ENCODE results near the gene NRG3.
A peak's percentile ranks its signal among the peaks of the same experiment; 100 is the strongest.
"Not testable (repeated sequence)": the region's sequence is repeated elsewhere in the genome, so short reads cannot be mapped to it uniquely, and the experiment has no call there.

The NRG3 gene

DNA sequence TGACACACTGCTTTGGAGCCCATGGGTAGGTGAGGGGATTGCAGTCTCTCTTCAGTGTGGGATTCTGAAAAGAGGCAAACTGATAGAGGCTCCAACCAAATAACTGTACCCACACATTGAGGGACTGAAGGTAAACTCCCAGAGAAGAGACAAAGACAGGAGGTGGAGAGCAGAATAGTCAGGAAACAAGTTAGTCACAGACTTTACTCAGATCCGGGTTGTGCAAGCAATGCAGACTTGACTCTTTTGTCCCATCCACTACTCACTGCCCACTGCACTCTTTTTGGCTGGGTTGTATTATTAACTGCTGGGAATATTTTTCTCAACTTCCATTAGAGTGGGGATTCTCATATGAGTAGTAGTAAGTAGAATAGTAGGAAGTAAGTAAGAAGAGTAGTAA lies 152.7 kb downstream of the NRG3 start:
- no peak for DNase-seq (ENCODE audit: low read depth)
- TF ChIP-seq, protein P1, sequence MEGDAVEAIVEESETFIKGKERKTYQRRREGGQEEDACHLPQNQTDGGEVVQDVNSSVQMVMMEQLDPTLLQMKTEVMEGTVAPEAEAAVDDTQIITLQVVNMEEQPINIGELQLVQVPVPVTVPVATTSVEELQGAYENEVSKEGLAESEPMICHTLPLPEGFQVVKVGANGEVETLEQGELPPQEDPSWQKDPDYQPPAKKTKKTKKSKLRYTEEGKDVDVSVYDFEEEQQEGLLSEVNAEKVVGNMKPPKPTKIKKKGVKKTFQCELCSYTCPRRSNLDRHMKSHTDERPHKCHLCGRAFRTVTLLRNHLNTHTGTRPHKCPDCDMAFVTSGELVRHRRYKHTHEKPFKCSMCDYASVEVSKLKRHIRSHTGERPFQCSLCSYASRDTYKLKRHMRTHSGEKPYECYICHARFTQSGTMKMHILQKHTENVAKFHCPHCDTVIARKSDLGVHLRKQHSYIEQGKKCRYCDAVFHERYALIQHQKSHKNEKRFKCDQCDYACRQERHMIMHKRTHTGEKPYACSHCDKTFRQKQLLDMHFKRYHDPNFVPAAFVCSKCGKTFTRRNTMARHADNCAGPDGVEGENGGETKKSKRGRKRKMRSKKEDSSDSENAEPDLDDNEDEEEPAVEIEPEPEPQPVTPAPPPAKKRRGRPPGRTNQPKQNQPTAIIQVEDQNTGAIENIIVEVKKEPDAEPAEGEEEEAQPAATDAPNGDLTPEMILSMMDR (conservative IDR thresholded peaks at IDR 0.05; ENCODE audit: low read depth, low read length) = no peak
- H3K4me3 ChIP-seq (ENCODE audit: low read depth, low read length) = no peak overlapping the region

DNA sequence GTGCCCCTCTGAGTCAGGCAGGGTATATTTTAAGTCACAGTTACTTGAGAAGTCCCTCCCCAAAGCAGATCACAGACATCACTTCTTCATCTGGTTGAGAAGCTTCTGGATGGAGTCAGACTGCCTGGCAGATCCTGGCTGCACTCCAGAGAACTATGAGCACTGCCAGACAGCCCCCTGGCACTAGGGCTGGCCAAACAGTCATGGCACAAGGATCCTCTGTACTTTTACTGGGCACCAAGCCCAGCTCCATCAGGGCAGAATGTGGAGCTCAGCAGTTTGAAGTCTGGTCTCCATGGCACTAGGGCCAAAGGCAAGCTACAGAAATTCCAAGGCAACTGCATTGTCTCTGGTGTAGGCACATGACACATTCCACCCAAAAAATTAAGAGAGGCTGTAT lies 162.1 kb downstream of the NRG3 start:
- no peak for DNase-seq (ENCODE audit: low read depth)
- TF ChIP-seq, protein P1 (conservative IDR thresholded peaks at IDR 0.05; ENCODE audit: low read depth, low read length) = no peak
- H3K4me3 ChIP-seq (ENCODE audit: low read depth, low read length) = no peak overlapping the region

DNA sequence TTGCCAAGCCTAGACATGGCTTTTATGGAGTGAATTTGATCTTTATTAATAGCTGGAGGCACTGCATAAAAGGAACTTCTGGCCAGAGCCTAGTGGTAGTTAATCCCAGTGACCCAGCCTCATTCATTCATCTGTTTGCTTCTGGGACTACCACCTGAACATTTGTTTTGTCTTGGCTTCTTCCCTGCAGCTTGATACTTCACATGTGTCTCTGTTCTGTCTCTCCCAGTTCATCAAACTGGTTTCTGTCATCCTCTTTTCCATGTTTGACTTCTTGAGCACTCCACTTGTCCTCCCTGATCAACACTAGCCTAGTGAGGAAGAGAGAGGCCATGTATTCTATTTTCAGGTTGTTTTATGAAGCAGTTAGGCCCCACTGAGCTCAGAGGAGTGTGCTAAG lies 163.6 kb downstream of the NRG3 start:
- TF ChIP-seq, protein P1 (conservative IDR thresholded peaks at IDR 0.05; ENCODE audit: low read depth, low read length) = no peak
- no peak overlapping the region for H3K4me3 ChIP-seq (ENCODE audit: low read depth, low read length)
- no peak for DNase-seq (ENCODE audit: low read depth)

DNA sequence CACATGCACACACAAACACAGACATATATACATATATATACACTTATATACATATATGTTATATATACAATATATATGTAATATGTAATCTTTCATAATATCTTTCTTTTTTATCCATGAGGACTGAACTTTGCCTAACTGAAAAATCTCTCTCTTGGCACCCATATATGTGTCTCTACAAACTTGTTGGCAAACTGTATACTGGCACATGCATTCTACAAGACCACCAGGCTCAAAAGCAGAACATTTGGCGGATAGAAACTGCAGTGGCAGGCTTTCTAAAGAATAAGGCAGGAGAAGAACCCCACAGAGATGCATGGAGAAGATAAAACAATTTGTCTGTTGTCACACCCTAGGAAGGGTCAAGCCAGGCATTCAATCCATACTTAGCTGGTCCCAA lies 165.3 kb downstream of the NRG3 start:
- TF ChIP-seq, protein P1 (conservative IDR thresholded peaks at IDR 0.05; ENCODE audit: low read depth, low read length) = no peak
- no peak overlapping the region for H3K4me3 ChIP-seq (ENCODE audit: low read depth, low read length)
- DNase-seq (ENCODE audit: low read depth) = no peak

DNA sequence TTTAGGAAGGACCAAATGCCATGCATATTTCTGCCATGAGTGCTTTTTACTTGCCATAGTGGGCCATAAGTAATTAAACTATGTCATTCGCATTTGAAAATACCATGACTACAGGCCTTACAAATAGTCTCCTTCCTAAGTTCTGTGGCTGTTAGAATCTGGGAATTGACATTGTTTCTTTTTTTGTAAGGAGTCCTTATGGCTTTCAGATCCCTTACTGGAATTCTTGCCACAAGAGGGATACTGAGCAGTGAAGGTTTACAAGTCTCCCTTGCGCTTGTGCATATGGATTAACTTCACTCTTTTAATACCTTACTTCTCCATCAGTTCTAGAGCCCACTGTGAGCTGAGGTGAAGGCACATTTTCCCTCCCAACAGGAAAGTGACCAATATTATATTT lies 166.0 kb downstream of the NRG3 start:
- DNase-seq (ENCODE audit: low read depth) = peak; percentile 1
- no peak overlapping the region for H3K4me3 ChIP-seq (ENCODE audit: low read depth, low read length)
- TF ChIP-seq, protein P1 (conservative IDR thresholded peaks at IDR 0.05; ENCODE audit: low read depth, low read length) = no peak

DNA sequence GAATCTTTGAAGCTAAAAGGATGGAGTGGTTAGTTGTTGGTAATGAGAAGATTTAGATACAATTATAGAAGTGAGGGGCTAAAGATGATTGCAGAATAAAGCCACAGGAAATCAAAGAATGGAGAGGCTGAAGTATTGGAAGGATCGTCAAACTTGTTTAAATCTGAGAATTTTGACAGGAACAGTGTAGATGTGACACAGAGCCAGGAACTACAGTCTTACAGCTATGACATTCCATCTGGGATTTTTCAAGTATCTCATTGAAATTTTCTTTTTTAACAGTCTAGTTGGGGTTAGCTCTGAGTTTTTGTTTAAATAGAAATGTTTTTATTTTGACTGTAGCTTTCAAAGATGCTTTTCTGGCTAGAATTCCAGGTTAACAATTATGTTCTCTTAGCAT lies 181.4 kb downstream of the NRG3 start:
- TF ChIP-seq, protein P1 (conservative IDR thresholded peaks at IDR 0.05; ENCODE audit: low read depth, low read length) = no peak
- H3K4me3 ChIP-seq (ENCODE audit: low read depth, low read length) = no peak overlapping the region
- no peak for DNase-seq (ENCODE audit: low read depth)

DNA sequence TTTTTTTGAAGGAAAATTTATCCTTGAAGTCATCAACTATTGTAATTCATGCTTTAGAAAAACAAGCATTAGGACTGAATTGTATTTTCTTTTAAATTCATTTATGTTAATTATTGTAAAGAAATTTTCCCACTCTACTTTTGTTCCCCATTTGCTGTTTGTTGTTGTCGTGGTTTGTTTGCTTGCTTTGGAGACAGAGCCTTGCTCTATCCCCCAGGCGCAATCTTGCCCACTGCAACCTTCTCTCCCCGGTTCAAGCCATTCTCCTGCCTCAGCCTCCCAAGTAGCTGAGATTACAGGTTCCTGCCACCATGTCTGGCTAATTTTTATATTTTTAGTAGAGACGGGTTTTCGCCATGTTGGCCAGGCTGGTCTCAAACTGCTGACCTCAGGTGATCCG lies 192.2 kb downstream of the NRG3 start:
- DNase-seq (ENCODE audit: low read depth) = not testable (repeated sequence)

DNA sequence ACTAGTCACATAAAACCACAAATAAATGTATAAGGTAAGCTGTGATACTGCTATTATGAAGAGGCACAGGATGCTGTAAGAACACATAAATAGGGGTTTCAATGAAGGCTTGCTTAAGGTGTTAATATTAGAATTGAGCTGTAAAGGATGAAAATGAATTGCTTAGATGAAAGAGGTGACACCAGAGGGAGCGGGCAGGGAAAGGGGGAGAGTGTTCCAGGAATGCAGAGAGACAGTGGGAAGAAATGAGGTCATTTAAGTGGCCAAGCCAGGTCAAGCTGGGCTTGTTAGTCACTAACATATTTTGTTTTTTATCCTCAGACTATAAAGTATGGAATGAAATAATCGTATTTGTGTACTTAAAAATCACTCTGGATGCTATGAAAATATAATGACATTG lies 193.5 kb downstream of the NRG3 start:
- TF ChIP-seq, protein P1 (conservative IDR thresholded peaks at IDR 0.05; ENCODE audit: low read depth, low read length) = no peak
- no peak overlapping the region for H3K4me3 ChIP-seq (ENCODE audit: low read depth, low read length)
- DNase-seq (ENCODE audit: low read depth) = no peak

More for the DNA sequence above, 192.2 kb downstream of the NRG3 start:
- H3K4me3 ChIP-seq (ENCODE audit: low read depth, low read length) = not testable (repeated sequence)

All from choroid plexus epithelial cell (primary cell).